ENCODE measurements around the gene RBM19. TPM values are rescaled to one million over a fixed set of nuclear protein-coding genes. Genes with fewer than 3 reads are reported as not detected.

RBM19 gene
- total and polyA plus RNA-seq, 4 donors: 7.9 to 18.7 (median 9.0) TPM

DNA sequence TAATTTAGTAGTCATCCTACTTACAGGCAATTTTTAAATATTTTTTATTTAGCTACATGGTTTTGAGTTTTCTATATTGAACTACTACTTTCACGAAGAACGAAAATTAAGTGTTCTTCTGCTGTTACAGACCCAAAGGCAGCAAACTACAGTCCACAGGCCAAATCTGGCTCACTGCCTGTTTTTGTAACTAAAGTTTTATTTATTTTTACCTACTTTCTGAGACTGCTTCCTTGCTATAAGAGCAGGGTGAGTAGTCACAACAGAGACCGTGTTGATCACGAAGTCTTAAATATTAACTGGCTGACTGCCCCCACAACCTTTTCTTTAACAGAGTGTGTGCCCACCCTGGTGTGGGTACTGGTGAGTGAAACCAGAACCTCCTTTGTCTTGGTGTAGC is 11.6 kb downstream of the RBM19 start:
- H3K4me3 ChIP-seq (ENCODE audit: low read depth in 1 of 3, low read length in 3 of 3): no peak overlapping the region
- peaks cover 7 to 81% (median 27%) of the 10 kb centered on the region in 4 donors for H3K36me3 ChIP-seq (ENCODE audit: control insufficient read depth in 4 of 4, insufficient read depth in 3 of 4, low read depth in 1 of 4, low read length in 3 of 4)
- no peak for DNase-seq (ENCODE audit: low spot score)
- no peaks in the 10 kb centered on the region for H3K27me3 ChIP-seq (ENCODE audit: control insufficient read depth in 4 of 4, insufficient read depth in 4 of 4, low read length in 3 of 4)
- no peaks in the 10 kb centered on the region for H3K9me3 ChIP-seq (ENCODE audit: control insufficient read depth in 4 of 4, low read length in 3 of 4)
- no peak overlapping the region for H3K9ac ChIP-seq (ENCODE audit: low read depth in 1 of 2, low read length in 2 of 2)
- no peak overlapping the region for H3K27ac ChIP-seq (ENCODE audit: low read depth in 1 of 2, low read length in 2 of 2)
- no peaks in the 10 kb centered on the region for H3K4me1 ChIP-seq (ENCODE audit: control insufficient read depth in 4 of 4, insufficient read depth in 4 of 4, low read length in 3 of 4)
- TF ChIP-seq, protein P1, sequence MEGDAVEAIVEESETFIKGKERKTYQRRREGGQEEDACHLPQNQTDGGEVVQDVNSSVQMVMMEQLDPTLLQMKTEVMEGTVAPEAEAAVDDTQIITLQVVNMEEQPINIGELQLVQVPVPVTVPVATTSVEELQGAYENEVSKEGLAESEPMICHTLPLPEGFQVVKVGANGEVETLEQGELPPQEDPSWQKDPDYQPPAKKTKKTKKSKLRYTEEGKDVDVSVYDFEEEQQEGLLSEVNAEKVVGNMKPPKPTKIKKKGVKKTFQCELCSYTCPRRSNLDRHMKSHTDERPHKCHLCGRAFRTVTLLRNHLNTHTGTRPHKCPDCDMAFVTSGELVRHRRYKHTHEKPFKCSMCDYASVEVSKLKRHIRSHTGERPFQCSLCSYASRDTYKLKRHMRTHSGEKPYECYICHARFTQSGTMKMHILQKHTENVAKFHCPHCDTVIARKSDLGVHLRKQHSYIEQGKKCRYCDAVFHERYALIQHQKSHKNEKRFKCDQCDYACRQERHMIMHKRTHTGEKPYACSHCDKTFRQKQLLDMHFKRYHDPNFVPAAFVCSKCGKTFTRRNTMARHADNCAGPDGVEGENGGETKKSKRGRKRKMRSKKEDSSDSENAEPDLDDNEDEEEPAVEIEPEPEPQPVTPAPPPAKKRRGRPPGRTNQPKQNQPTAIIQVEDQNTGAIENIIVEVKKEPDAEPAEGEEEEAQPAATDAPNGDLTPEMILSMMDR (IDR thresholded peaks at IDR 0.05; ENCODE audit: low read depth, low read length, missing input control): no peak
- TF ChIP-seq, protein P2, sequence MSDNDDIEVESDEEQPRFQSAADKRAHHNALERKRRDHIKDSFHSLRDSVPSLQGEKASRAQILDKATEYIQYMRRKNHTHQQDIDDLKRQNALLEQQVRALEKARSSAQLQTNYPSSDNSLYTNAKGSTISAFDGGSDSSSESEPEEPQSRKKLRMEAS (IDR thresholded peaks at IDR 0.05): no peak
- no peak for TF ChIP-seq YY1 (IDR thresholded peaks at IDR 0.05)
- no peak for TF ChIP-seq HNF4G (IDR thresholded peaks at IDR 0.05)
- WGBS: 85% methylated on average over 4 of the region's 4 CpGs

DNA sequence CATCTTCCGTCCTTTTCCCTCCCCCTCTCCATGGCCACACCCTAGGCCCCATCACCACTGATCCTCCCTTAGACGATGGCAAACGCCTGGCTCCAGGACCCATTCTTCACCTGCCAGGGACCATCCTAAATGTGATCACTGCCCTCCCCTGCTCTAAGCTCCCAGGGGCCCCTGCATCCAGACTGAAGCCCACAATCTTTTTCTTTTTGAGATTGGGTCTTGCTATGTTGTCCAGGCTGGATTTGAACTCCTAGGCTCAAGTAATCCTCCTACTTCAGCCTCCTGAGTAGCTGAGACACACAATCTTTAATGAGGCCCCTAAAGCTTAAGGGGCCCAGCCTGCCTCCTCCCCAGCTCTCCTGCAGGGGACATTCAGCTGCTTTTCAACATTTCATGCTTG is 15.3 kb downstream of the RBM19 start:
- WGBS: 95% methylated on average over 3 of the region's 3 CpGs
- no peak for DNase-seq (ENCODE audit: low spot score)
- Histone ChIP-seq H3K36me3 (ENCODE audit: control insufficient read depth in 4 of 4, insufficient read depth in 3 of 4, low read depth in 1 of 4, low read length in 3 of 4) (peaks cover 10 to 85% (median 41%) of the 10 kb centered on the region in 4 donors), H3K9me3 (ENCODE audit: control insufficient read depth in 4 of 4, low read length in 3 of 4) (no peaks in the 10 kb centered on the region), H3K27ac (ENCODE audit: low read depth in 1 of 2, low read length in 2 of 2) (no peak overlapping the region), H3K9ac (ENCODE audit: low read depth in 1 of 2, low read length in 2 of 2) (no peak overlapping the region), H3K27me3 (ENCODE audit: control insufficient read depth in 4 of 4, insufficient read depth in 4 of 4, low read length in 3 of 4) (no peaks in the 10 kb centered on the region), H3K4me1 (ENCODE audit: control insufficient read depth in 4 of 4, insufficient read depth in 4 of 4, low read length in 3 of 4) (no peaks in the 10 kb centered on the region), H3K4me3 (ENCODE audit: low read depth in 1 of 3, low read length in 3 of 3) (no peak overlapping the region)
- TF ChIP-seq EGR1 (IDR thresholded peaks at IDR 0.05; ENCODE audit: low read depth in 2 of 2) (no peak), HNF4A (conservative IDR thresholded peaks at IDR 0.05) (no peak), YY1 (IDR thresholded peaks at IDR 0.05) (no peak), FOXA2 (IDR thresholded peaks at IDR 0.05) (no peak), GABPA (IDR thresholded peaks at IDR 0.05 in 1 of 2, conservative IDR thresholded peaks at IDR 0.05 in 1 of 2) (no peak), JUND (IDR thresholded peaks at IDR 0.05) (no peak), RAD21 (IDR thresholded peaks at IDR 0.05) (no peak), SP1 (IDR thresholded peaks at IDR 0.05) (no peak), TAF1 (conservative IDR thresholded peaks at IDR 0.05) (no peak), RXRA (IDR thresholded peaks at IDR 0.05) (no peak), NR2F2 (IDR thresholded peaks at IDR 0.05) (no peak), FOXA1 (IDR thresholded peaks at IDR 0.05) (no peak), HNF4G (IDR thresholded peaks at IDR 0.05) (no peak)
- TF ChIP-seq, protein P3, sequence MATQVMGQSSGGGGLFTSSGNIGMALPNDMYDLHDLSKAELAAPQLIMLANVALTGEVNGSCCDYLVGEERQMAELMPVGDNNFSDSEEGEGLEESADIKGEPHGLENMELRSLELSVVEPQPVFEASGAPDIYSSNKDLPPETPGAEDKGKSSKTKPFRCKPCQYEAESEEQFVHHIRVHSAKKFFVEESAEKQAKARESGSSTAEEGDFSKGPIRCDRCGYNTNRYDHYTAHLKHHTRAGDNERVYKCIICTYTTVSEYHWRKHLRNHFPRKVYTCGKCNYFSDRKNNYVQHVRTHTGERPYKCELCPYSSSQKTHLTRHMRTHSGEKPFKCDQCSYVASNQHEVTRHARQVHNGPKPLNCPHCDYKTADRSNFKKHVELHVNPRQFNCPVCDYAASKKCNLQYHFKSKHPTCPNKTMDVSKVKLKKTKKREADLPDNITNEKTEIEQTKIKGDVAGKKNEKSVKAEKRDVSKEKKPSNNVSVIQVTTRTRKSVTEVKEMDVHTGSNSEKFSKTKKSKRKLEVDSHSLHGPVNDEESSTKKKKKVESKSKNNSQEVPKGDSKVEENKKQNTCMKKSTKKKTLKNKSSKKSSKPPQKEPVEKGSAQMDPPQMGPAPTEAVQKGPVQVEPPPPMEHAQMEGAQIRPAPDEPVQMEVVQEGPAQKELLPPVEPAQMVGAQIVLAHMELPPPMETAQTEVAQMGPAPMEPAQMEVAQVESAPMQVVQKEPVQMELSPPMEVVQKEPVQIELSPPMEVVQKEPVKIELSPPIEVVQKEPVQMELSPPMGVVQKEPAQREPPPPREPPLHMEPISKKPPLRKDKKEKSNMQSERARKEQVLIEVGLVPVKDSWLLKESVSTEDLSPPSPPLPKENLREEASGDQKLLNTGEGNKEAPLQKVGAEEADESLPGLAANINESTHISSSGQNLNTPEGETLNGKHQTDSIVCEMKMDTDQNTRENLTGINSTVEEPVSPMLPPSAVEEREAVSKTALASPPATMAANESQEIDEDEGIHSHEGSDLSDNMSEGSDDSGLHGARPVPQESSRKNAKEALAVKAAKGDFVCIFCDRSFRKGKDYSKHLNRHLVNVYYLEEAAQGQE (IDR thresholded peaks at IDR 0.05): no peak
- TF ChIP-seq, protein P4, sequence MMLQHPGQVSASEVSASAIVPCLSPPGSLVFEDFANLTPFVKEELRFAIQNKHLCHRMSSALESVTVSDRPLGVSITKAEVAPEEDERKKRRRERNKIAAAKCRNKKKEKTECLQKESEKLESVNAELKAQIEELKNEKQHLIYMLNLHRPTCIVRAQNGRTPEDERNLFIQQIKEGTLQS (IDR thresholded peaks at IDR 0.05): no peak
- TF ChIP-seq, protein P1 (IDR thresholded peaks at IDR 0.05; ENCODE audit: low read depth, low read length, missing input control): no peak
- TF ChIP-seq, protein P5, sequence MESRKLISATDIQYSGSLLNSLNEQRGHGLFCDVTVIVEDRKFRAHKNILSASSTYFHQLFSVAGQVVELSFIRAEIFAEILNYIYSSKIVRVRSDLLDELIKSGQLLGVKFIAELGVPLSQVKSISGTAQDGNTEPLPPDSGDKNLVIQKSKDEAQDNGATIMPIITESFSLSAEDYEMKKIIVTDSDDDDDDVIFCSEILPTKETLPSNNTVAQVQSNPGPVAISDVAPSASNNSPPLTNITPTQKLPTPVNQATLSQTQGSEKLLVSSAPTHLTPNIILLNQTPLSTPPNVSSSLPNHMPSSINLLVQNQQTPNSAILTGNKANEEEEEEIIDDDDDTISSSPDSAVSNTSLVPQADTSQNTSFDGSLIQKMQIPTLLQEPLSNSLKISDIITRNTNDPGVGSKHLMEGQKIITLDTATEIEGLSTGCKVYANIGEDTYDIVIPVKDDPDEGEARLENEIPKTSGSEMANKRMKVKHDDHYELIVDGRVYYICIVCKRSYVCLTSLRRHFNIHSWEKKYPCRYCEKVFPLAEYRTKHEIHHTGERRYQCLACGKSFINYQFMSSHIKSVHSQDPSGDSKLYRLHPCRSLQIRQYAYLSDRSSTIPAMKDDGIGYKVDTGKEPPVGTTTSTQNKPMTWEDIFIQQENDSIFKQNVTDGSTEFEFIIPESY (IDR thresholded peaks at IDR 0.05): no peak
- TF ChIP-seq, protein P2 (IDR thresholded peaks at IDR 0.05): no peak
